Testis (tissue), 3 donors: Measurements from ENCODE around the gene H6PD. TPM values are rescaled to one million over a fixed set of nuclear protein-coding genes. Genes with fewer than 3 reads are reported as not detected.

ENCODE experiments used
- DNase-seq: peaks from one replicate; pipeline ENCODE4 v3.0.0-alpha.2; 2019
- H3K27ac ChIP-seq, 2 donors: fragments of 200-600 bp; sonication (generic); one replicate each; pipeline ENCODE4 v1.5.1; 2019
- H3K27me3 ChIP-seq: fragments of 200-600 bp; sonication (generic); one replicate; pipeline ENCODE4 v1.5.1; 2019
- H3K36me3 ChIP-seq: fragments of 200-600 bp; sonication (generic); one replicate; pipeline ENCODE4 v1.5.1; 2017; ENCODE audit warnings: low read depth; ENCODE audit errors: missing control alignments
- H3K4me1 ChIP-seq: fragments of 200-600 bp; sonication (generic); one replicate; pipeline ENCODE4 v1.5.1; 2019
- H3K4me3 ChIP-seq, 2 donors: fragments of 200-600 bp; sonication (generic); one replicate each; pipeline ENCODE4 v1.5.1; 2017 to 2019
- H3K9me3 ChIP-seq: fragments of 200-600 bp; sonication (generic); one replicate; pipeline ENCODE4 v1.5.1; 2017
- POLR2A ChIP-seq: fragments of 450-650 bp; IDR thresholded peaks from one replicate; pipeline ENCODE4 v1.6.1; 2017; ENCODE audit warnings: antibody characterized with exemption, mild to moderate bottlenecking, moderate library complexity
- WGBS, 2 donors: methylation state at CpG; one replicate each; pipeline ENCODE4 v1.1.5; 2018; 5-methylcytosine and 5-hydroxymethylcytosine counted together
- intact Hi-C: fragments of 100-400 bp; cut with DNase I; formaldehyde crosslinking; loops from one replicate; pipeline ENCODE4 v1.15.1; 2023; ENCODE audit warnings: low total_unique reads
- polyA plus RNA-seq: library from polyadenylated mRNA; stranded (reverse); fragments of 350-450 nt; fragmentation: Illumina TruSeq; extraction: RNeasy Lipid Tissue Mini Kit (QIAGEN cat#74804); gene quantifications from one replicate; pipeline ENCODE4 v1.2.3, GENCODE V29; 2014; ENCODE audit warnings: low read depth, low replicate concordance; ENCODE audit not compliant: insufficient read depth
- total RNA-seq, 2 donors: library from RNA; depleted of rRNA; stranded (reverse); fragments of >200 nt; gene quantifications; one replicate each; pipeline ENCODE4 v1.2.3, GENCODE V29; 2016
- TF ChIP-seq, protein P1 (sequence below), 3 experiments: fragments of 450-650 bp in 2 of 3; fragments of 200-600 bp in 1 of 3; sonication (generic) in 1 of 3; IDR thresholded peaks; one replicate each; pipeline ENCODE4 v1.5.1; 2016 to 2019; ENCODE audit warnings: antibody characterized with exemption in 3 of 3, mild to moderate bottlenecking in 2 of 3, moderate library complexity in 1 of 3

The H6PD gene
- total and polyA plus RNA-seq, 3 donors from 2014 or later = 23.8 to 67.8 (median 55.0) TPM

DNA sequence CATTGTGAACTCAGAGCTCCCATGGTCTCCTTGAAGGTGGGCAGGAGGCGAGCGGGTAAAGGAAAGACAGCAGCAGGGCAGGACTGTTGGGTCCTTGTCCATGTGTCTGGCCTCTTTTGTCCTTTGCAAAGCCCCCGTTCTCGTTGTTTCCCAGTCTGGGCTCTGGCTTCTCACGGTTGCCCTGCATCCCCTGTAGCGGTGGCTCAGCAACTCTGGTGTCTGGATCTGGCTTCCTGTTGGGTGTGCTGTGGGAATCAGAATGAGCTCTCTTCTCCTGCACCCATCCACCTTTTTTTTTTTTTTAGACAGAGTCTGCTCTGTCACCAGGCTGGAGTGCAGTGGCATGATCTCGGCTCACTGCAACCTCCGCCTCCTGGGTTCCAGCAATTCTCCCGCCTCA, 11.1 kb downstream of the H6PD start:
- TF ChIP-seq, protein P1, sequence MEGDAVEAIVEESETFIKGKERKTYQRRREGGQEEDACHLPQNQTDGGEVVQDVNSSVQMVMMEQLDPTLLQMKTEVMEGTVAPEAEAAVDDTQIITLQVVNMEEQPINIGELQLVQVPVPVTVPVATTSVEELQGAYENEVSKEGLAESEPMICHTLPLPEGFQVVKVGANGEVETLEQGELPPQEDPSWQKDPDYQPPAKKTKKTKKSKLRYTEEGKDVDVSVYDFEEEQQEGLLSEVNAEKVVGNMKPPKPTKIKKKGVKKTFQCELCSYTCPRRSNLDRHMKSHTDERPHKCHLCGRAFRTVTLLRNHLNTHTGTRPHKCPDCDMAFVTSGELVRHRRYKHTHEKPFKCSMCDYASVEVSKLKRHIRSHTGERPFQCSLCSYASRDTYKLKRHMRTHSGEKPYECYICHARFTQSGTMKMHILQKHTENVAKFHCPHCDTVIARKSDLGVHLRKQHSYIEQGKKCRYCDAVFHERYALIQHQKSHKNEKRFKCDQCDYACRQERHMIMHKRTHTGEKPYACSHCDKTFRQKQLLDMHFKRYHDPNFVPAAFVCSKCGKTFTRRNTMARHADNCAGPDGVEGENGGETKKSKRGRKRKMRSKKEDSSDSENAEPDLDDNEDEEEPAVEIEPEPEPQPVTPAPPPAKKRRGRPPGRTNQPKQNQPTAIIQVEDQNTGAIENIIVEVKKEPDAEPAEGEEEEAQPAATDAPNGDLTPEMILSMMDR (IDR thresholded peaks at IDR 0.05) = no peak
- no peak for TF ChIP-seq POLR2A
- intact Hi-C loops = no loop called here
- Histone ChIP-seq H3K36me3 (no peaks in the 10 kb centered on the region), H3K27me3 (no peaks in the 10 kb centered on the region), H3K4me1 (peaks cover 58% of the 10 kb centered on the region), H3K9me3 (no peaks in the 10 kb centered on the region), H3K27ac (no peak overlapping the region), H3K4me3 (no peak overlapping the region)
- no peak for DNase-seq
- 93 to 98% methylated on average over 9 of the region's 9 CpGs for WGBS, 2 donors

DNA sequence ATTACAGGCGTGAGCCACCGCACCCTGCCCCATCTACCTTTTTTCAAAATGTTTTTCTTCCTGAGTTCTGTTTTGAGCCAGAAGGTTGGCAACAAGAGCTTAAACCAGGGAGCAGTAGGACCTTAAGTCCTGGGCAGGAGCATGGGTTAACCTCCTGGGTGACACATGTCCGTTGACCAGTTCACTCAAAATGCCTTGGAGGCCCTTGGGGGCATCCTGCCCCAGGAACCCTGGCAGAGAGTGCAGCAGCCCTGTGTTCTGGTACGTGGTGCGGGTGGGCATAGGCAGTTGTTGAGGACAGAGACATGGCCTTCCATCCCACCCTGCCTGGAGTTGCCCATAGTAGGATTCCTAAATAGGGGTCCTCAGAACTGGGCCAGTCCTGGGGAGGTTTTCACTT, 11.6 kb downstream of the H6PD start:
- H3K4me1 ChIP-seq = peaks cover 58% of the 10 kb centered on the region
- no peak overlapping the region for H3K27ac ChIP-seq
- H3K9me3 ChIP-seq = no peaks in the 10 kb centered on the region
- no peak overlapping the region for H3K4me3 ChIP-seq
- H3K36me3 ChIP-seq = no peaks in the 10 kb centered on the region
- WGBS, 2 donors = 91 to 93% methylated on average over 5 of the region's 5 CpGs
- no peak for DNase-seq
- intact Hi-C loops = no loop called here
- no peak for TF ChIP-seq POLR2A
- TF ChIP-seq, protein P1 (IDR thresholded peaks at IDR 0.05) = no peak
- H3K27me3 ChIP-seq = no peaks in the 10 kb centered on the region

DNA sequence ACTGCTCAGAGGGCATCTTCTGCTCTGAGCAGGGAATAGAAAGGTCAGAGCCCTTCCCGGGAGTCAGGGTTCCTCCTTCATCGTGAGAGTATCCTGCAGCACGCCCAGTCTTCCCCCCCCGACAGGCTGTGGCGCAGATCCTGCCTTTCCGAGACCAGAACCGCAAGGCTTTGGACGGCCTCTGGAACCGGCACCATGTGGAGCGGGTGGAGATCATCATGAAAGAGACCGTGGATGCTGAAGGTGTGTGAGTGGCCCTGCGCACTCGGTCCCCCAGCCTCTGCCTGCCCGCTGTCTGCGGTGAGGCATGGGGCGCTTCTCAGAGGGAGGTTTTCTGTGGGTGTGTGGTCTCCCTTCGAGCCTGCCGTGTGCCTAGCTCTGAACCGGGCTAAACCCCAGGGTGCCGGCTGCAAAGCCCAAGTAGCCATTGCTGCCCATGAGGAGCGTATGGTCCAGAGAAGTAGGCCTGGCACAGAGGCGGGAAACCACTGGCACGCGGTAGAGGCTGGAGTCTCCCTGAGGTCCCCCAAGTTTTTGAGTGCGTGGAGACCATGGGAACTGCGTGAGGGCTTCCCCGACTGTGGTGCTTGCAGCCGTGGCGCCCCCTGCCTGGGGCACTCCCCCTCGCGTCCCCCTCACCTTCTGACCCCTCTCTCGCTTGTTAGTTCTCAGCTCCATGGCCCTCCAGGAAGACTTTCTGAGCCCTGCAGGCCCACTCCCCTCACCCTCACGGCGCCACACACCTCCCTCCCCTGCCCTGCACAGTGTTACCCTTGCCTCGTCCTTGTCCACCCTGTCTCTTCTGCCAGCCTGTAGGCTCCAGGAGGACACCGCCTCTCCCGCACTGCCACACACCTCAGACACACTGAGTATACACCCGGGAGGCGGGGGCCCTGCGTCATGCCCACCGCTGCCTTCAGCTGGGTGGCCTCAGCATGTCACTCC, 12.5 kb downstream of the H6PD start:
- Histone ChIP-seq H3K27ac (no peak overlapping the region), H3K4me3 (no peak overlapping the region), H3K27me3 (no peaks in the 10 kb centered on the region), H3K36me3 (no peaks in the 10 kb centered on the region), H3K9me3 (no peaks in the 10 kb centered on the region), H3K4me1 (peaks cover 58% of the 10 kb centered on the region)
- DNase-seq = no peak
- intact Hi-C loops = no loop called here
- 79 to 92% methylated on average over 35 to 41 of the region's 41 CpGs for WGBS, 2 donors
- TF ChIP-seq, protein P1 (IDR thresholded peaks at IDR 0.05) = no peak
- TF ChIP-seq POLR2A = no peak

DNA sequence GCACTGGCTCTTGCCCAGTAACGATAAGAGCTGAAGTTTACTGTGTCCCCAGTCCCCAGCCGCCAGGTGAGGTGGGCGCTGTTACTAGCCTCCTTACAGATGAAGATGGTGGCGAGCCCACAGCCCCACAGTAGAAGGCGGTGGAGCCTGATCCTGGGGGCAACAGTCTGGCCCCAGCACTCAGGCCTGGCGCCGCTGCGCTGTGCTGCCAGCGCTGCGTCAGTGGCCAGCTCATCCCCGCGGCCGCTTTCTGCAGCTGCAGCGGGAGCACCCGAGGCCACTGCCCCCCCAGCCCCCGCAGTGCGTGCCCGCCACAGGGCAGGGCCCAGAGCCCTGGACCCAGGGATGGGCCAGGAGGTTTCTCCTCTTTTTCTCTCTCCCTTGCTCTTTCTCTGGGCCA, 13.3 kb downstream of the H6PD start:
- intact Hi-C loops = no loop called here
- no peak for DNase-seq
- Histone ChIP-seq H3K9me3 (no peaks in the 10 kb centered on the region), H3K27ac (no peak overlapping the region), H3K27me3 (no peaks in the 10 kb centered on the region), H3K4me1 (peaks cover 59% of the 10 kb centered on the region), H3K36me3 (no peaks in the 10 kb centered on the region), H3K4me3 (no peak overlapping the region)
- 80 to 90% methylated on average over 5 to 18 of the region's 18 CpGs for WGBS, 2 donors
- TF ChIP-seq, protein P1 (IDR thresholded peaks at IDR 0.05) = no peak
- TF ChIP-seq POLR2A = no peak
